ENCODE data around the gene KERA.

The KERA gene

DNA sequence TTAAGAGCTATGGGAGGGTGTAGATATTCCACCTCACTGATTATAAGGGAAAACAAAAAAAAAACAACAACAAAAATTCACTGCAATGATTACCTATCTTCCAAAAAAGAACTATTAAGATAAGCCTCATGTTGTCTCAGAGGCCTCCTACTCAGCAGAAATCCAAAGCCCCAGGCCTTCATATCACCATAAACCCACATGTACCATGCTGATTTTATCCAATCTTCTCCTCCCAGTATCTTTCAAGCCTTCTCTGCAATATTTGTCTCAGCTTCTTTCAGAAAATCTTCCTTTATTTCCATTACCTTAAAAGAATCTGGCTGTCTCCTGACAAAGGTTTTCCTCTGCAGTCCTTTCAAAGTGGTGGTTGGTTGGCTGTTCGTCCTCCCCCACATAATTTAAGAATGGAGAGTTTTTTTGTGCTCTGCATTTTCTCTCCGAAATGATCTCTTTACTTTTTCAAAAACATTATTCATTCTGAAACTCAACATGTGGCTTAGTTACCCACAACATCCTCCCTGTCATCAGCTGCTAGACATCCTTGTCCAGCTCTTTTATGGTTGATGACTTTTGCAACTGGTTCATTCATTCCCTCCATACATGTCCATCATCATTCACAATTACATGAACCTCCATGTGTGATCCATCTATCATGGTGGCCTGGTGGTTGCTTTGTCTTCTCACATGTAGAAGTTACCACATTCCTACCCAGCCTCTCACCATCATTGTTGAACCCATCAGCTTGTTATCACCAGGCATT, 50.1 kb downstream of the KERA start:
- no peak for DNase-seq

DNA sequence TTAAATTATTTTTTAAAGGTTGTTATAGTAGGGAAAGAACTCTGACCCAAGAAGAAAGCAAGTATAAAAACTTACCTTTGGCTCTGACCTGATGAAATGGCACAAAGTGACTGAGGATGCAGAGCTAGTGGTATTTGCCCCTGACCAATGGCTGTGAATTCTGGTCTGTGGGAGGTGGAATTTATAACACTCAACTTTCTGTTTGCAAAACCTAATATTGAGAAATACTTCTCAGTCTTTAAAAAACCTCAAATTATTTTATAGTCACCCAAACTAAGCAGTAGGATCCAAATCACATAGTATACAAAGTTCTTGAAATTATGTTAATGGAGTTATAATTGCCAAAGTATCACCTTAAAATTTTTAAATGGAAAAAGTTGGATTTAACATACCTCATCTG, 53.0 kb downstream of the KERA start, which contains the start of gene EPYC:
Gene EPYC (minus strand): TSS at position 101 of the 400 bp plus-strand sequence. CDS start 2,407 bp downstream, outside the sequence.
- no peak for DNase-seq

DNA sequence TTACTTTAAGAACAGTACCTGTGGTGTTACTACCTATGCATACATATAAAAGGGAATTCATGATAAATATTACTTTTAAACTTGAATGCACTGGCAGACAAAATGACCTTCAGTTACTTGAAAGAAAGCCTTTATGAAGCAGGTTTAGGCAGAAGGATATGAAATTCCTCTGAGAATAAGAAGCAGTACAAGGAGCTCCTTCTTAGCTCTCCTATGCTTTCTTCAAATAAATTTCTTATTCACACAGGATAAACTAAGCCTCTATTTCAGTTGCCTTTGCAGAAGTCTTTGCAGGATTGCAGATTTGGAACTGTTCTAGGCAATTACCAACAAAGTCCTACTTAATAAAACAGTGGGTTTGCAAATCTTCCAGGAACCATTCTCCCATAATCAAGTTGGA, 54.1 kb downstream of the KERA start:
- DNase-seq, result no peak

DNA sequence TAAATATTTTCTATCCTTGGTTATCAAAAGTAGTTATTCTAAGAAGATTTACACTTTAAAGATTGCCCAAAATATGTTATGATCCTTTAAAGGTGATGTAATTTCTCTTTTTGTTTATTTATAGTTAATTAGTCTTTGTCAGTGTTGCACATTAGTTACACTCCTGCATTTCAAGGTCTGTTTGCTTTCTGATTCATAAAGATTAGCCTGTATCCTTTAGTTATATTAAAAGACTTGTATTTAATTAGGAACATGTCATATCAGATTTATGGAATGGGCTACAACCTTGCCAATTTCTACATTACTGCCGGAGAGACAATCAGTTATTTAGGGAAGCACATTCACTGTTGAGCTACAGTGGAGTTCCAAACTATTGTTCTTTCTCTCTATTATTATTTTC, 56.5 kb downstream of the KERA start:
- peak; percentile 82 for DNase-seq

Data from NCI-H1105 treated with DMSO at 0.1 percent for 48 hours (cell line).